Duodenal mucosa (tissue), 2 donors: ENCODE measurements around the gene HDAC9.

Experiments
- H3K27ac ChIP-seq: one replicate; pipeline ENCODE4 v1.7.0; 2013; ENCODE audit warnings: low read depth, low read length
- H3K27me3 ChIP-seq, 2 donors: one replicate each; pipeline ENCODE4 v1.7.0; 2013; ENCODE audit warnings: low read length in 2 of 2, control low read depth in 1 of 2; ENCODE audit not compliant: insufficient read depth in 2 of 2, control insufficient read depth in 1 of 2
- H3K36me3 ChIP-seq, 2 donors: one replicate each; pipeline ENCODE4 v1.7.0; 2013; ENCODE audit warnings: low read length in 2 of 2, control low read depth in 1 of 2; ENCODE audit not compliant: insufficient read depth in 2 of 2, control insufficient read depth in 1 of 2
- H3K4me1 ChIP-seq, 2 donors: one replicate each; pipeline ENCODE4 v1.7.0; 2013; ENCODE audit warnings: low read length in 2 of 2, control low read depth in 1 of 2; ENCODE audit not compliant: insufficient read depth in 2 of 2, control insufficient read depth in 1 of 2
- H3K4me3 ChIP-seq, 2 donors: one replicate each; pipeline ENCODE4 v1.7.0; 2013; ENCODE audit warnings: low read length in 2 of 2, low read depth in 1 of 2
- H3K9ac ChIP-seq, 2 donors: one replicate each; pipeline ENCODE4 v1.7.0; 2013; ENCODE audit warnings: low read length in 2 of 2, low read depth in 1 of 2
- H3K9me3 ChIP-seq, 2 donors: one replicate each; pipeline ENCODE4 v1.7.0; 2013; ENCODE audit warnings: low read length in 2 of 2, control low read depth in 1 of 2; ENCODE audit not compliant: control insufficient read depth in 1 of 2

Gene HDAC9

DNA sequence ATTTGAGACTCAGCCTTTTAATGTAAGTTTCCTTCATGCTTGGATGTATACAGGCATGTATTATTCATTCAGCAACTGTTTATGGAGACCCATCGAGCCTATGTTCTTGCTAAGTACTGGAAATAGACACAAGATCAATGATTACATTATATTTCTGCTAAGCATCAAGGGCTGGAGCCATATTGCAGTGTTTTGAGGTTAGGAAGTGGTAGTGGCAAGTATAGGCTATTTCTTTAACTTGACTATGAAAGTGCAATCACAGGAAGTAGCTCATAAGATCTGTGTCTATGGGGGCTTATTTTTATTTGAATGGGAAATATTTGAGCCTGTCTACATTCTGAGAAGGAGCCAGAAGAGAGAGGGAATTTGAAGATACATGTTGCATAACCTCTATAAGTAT lies 123.8 kb downstream of the HDAC9 start:
- Histone ChIP-seq H3K4me1 (no peaks in the 10 kb centered on the region), H3K27me3 (no peaks in the 10 kb centered on the region), H3K9me3 (no peaks in the 10 kb centered on the region), H3K9ac (no peak overlapping the region), H3K27ac (no peak overlapping the region), H3K4me3 (no peak overlapping the region), H3K36me3 (no peaks in the 10 kb centered on the region)

- H3K27me3 ChIP-seq: no peaks in the 10 kb centered on the region
- no peak overlapping the region for H3K4me3 ChIP-seq
- no peak overlapping the region for H3K9ac ChIP-seq
- H3K9me3 ChIP-seq: no peaks in the 10 kb centered on the region
- H3K27ac ChIP-seq: no peak overlapping the region
- H3K4me1 ChIP-seq: no peaks in the 10 kb centered on the region
- no peaks in the 10 kb centered on the region for H3K36me3 ChIP-seq
These were observed 127.8 kb downstream of the HDAC9 start for GRCh38 chr7:18623389-18623788.

DNA sequence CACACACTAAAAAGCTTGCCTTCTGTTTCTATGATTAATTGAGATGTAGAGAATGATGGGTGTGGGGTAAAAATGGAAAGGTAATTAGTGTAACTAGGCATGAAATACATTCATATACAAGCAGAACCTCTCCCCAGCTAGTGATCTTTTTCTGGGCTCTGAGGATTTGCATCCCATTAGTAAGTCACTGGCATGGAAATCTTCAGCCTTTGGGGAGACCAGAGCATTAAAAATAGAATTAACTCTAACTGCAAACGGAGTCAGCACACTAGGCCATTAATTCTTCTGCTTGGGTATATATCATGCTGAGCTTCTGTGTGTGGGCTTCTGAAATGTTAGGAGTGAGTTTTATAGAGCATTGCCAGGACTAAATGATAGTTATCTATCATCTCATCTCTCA lies 128.9 kb downstream of the HDAC9 start:
- no peak overlapping the region for H3K27ac ChIP-seq
- H3K27me3 ChIP-seq: no peaks in the 10 kb centered on the region
- H3K36me3 ChIP-seq: no peaks in the 10 kb centered on the region
- no peak overlapping the region for H3K4me3 ChIP-seq
- H3K9ac ChIP-seq: no peak overlapping the region
- no peaks in the 10 kb centered on the region for H3K9me3 ChIP-seq
- no peaks in the 10 kb centered on the region for H3K4me1 ChIP-seq

- H3K27ac ChIP-seq: no peak overlapping the region
These were observed 130.5 kb downstream of the HDAC9 start for GRCh38 chr7:18626086-18626485.

GRCh38 chr7:18626717-18627116 lies 131.2 kb downstream of the HDAC9 start:
- Histone ChIP-seq H3K27me3 (no peaks in the 10 kb centered on the region), H3K36me3 (no peaks in the 10 kb centered on the region), H3K9me3 (no peaks in the 10 kb centered on the region), H3K4me1 (no peaks in the 10 kb centered on the region), H3K4me3 (no peak overlapping the region), H3K9ac (no peak overlapping the region), H3K27ac (no peak overlapping the region)

More at GRCh38 chr7:18626086-18626485, 130.5 kb downstream of the HDAC9 start:
- Histone ChIP-seq H3K4me1 (no peaks in the 10 kb centered on the region), H3K27me3 (no peaks in the 10 kb centered on the region), H3K4me3 (no peak overlapping the region), H3K9me3 (no peaks in the 10 kb centered on the region), H3K36me3 (no peaks in the 10 kb centered on the region), H3K9ac (no peak overlapping the region)

- no peaks in the 10 kb centered on the region for H3K9me3 ChIP-seq
- no peaks in the 10 kb centered on the region for H3K4me1 ChIP-seq
- H3K36me3 ChIP-seq: no peaks in the 10 kb centered on the region
- H3K4me3 ChIP-seq: no peak overlapping the region
- H3K27ac ChIP-seq: no peak overlapping the region
- no peaks in the 10 kb centered on the region for H3K27me3 ChIP-seq
- H3K9ac ChIP-seq: no peak overlapping the region
These were observed 142.0 kb downstream of the HDAC9 start for GRCh38 chr7:18637516-18637915.

DNA sequence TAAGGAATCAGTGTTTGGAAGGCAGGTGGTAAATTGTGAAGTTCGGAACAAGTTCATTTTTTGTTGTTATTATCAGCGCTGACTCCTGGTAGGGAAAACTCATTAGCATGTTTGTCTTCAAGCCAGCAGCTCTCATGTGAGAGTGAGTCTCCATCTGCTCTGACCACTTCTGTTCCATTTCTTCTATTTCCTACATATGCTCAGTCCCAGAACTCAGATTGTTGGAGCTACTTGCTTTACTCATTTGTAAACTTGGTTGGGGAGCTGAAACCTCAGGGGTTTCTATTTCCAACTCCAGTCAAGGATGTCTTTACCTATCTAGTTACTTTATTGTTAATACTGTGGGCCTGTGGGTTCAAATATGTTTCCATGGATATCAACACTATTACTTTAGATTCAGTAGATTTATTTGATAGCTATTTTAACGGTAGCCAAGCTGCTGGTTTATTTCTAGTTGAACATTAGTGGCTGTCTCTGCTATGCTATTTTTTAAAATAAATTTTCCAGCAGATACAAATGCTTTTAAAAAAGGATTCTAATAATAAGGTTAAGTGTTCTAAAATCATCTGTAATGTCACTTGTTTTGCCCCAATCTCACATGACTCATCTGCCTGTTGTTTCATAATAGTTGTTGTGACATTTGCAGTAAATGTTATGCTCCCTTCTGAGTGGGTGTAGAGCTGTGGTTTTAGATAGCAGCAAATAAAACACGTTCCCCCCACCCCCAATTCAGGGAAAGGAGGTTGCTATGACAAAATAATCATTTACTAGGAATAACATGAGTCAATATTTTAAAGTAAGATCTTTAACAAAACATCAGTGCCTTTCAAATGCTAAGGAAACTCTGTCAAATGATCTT lies 143.3 kb downstream of the HDAC9 start:
- Histone ChIP-seq H3K27me3 (no peaks in the 10 kb centered on the region), H3K36me3 (no peaks in the 10 kb centered on the region), H3K9ac (no peak overlapping the region), H3K27ac (no peak overlapping the region), H3K9me3 (no peaks in the 10 kb centered on the region), H3K4me1 (no peaks in the 10 kb centered on the region), H3K4me3 (no peak overlapping the region)

DNA sequence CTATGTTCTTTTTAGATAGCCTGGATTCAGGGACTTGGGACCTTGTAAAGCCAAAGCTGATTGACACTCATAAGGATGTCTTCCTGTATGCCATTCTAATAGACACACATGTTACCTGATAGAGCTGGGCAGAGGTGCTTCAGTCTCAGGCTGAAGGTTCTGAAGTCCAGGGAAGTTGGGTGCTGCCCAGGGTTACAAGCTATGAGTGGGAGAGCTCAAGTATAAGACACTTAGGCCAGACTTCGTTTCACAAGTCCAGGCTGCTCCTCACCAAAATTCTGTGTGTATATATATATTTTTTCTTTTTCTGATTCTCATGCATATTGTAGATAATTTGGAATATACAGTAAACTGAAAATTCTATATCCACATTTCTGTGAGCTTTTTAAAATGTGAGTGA lies 144.2 kb downstream of the HDAC9 start:
- Histone ChIP-seq H3K4me3 (no peak overlapping the region), H3K9me3 (no peaks in the 10 kb centered on the region), H3K4me1 (no peaks in the 10 kb centered on the region), H3K27me3 (no peaks in the 10 kb centered on the region), H3K36me3 (no peaks in the 10 kb centered on the region), H3K27ac (no peak overlapping the region), H3K9ac (no peak overlapping the region)

DNA sequence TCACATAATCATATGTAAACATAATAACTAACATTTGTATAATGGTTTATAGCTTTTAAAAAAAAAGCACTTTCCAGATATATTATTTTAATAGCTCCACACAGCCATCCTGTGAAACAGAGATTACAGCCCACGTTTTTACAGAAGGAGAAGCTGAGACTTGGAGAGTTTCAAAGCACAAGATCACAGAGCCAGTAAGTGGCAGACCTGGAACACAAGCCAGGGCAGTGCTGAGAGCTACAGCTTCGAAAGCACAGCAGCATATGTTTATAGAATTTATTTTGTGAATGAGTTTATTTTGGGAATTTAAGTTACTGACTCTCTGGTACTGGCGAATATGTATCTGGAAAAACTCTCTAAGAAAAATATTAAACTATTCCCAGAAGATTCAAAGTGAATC lies 149.4 kb downstream of the HDAC9 start:
- H3K36me3 ChIP-seq: peaks cover 0 to 3% of the 10 kb centered on the region in 2 donors
- H3K27ac ChIP-seq: no peak overlapping the region
- H3K27me3 ChIP-seq: no peaks in the 10 kb centered on the region
- H3K4me3 ChIP-seq: no peak overlapping the region
- H3K9ac ChIP-seq: no peak overlapping the region
- H3K4me1 ChIP-seq: no peaks in the 10 kb centered on the region
- no peaks in the 10 kb centered on the region for H3K9me3 ChIP-seq

DNA sequence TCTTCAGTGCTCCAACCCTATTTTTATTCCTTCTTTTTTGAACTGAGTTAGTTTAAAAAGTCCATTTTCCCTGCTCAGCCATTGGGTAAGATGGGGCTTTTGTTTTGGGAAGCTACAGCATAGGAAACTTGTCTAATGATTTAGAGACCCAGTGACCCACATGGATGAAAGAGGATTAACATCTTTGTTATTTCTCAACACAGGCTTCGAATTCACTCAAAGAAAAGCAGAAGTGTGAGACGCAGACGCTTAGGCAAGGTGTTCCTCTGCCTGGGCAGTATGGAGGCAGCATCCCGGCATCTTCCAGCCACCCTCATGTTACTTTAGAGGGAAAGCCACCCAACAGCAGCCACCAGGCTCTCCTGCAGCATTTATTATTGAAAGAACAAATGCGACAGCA lies 152.0 kb downstream of the HDAC9 start:
- Histone ChIP-seq H3K27ac (no peak overlapping the region), H3K4me3 (no peak overlapping the region), H3K36me3 (peaks cover 0 to 3% of the 10 kb centered on the region in 2 donors), H3K9me3 (no peaks in the 10 kb centered on the region), H3K9ac (no peak overlapping the region), H3K4me1 (no peaks in the 10 kb centered on the region), H3K27me3 (no peaks in the 10 kb centered on the region)
